HEK293 (cell line): ENCODE results near the gene TBX4.

Source experiments
- ZNF138 ChIP-seq: fragments of 450-650 bp; formaldehyde crosslinking; IDR thresholded peaks from 2 replicates; pipeline ENCODE4 v1.5.1; 2016; ENCODE audit warnings: missing biosample characterization, missing genetic modification characterization, borderline replicate concordance
- ZNF221 ChIP-seq: fragments of 450-650 bp; formaldehyde crosslinking; IDR thresholded peaks from 2 replicates; pipeline ENCODE4 v1.5.1; 2017; ENCODE audit warnings: missing biosample characterization, missing genetic modification characterization, borderline replicate concordance
- ZNF488 ChIP-seq: fragments of 450-650 bp; formaldehyde crosslinking; IDR thresholded peaks from 2 replicates; pipeline ENCODE4 v1.5.1; 2016; ENCODE audit warnings: missing biosample characterization, missing genetic modification characterization

GRCh38 chr17:61444075-61444474, 8.1 kb upstream of the TBX4 start:
- TF ChIP-seq ZNF221 (tag by site-specific recombination): no peak
- no peak for TF ChIP-seq ZNF488 (tag by site-specific recombination)
- TF ChIP-seq ZNF138 (tag by site-specific recombination): no peak
